ENCODE data around the gene SARDH. TPM values are rescaled to one million over a fixed set of nuclear protein-coding genes. Genes with fewer than 3 reads are reported as not detected.

Gene SARDH
- total RNA-seq, 1 experiment from 2014 or later: 5.6 TPM

DNA sequence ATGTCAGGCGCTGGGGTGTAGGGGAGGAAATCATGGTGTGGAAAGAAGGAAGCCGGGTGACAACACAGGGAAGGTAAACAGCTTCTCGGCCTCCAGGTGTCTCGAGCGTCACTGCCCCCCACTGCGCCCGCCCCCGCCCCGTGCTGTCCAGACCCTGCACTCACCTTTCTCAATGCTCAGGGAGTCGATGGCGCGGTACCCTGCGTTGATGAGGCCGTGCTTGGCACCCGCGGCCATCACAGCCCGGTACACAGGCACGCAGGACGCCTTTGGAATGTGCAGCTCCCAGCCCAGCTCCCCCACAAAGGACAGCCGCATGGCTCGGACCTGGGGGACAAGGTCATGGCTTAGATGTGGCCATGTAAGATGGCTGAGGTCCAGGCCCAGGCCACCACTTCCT is 66.8 kb downstream of the SARDH start:
- Histone ChIP-seq H3K9me2 (ENCODE audit: insufficient read depth) (no peaks in the 10 kb centered on the region), H3K36me3 (ENCODE audit: control insufficient read depth in 1 of 2, insufficient read depth in 2 of 2, low read length in 2 of 2) (no peaks in the 10 kb centered on the region), H3K4me3 (replicated peaks in 1 of 2; ENCODE audit: low read depth in 1 of 2, low read length in 2 of 2) (no peak overlapping the region), H3K9me3 (ENCODE audit: control insufficient read depth in 1 of 2, insufficient read depth in 1 of 2, low read depth in 1 of 2, low read length in 2 of 2) (no peaks in the 10 kb centered on the region), H3K79me2 (ENCODE audit: insufficient read depth, low read length) (no peaks in the 10 kb centered on the region), H3K27me3 (ENCODE audit: insufficient read depth, low read length) (no peaks in the 10 kb centered on the region), H3K9ac (ENCODE audit: low read length) (no peak overlapping the region), H3K27ac (ENCODE audit: low read depth, low read length) (no peak overlapping the region), H2AFZ (ENCODE audit: low read depth, low read length, poor library complexity, severe bottlenecking) (no peak overlapping the region), H4K20me1 (ENCODE audit: insufficient read depth) (no peaks in the 10 kb centered on the region), H3K4me1 (ENCODE audit: control insufficient read depth in 1 of 2, insufficient read depth in 2 of 2, low read length in 2 of 2) (no peaks in the 10 kb centered on the region), H3K4me2 (ENCODE audit: low read length) (no peak overlapping the region)
- ATAC-seq: no peak
- DNase-seq (ENCODE audit: low read depth, low spot score): no peak
- BruUV-seq (replicated peaks): no TSS peak
- TF ChIP-seq TCF7L2 (IDR thresholded peaks at IDR 0.05; ENCODE audit: borderline replicate concordance, extremely low read depth, insufficient read depth, insufficient read length) (no peak), POLR2AphosphoS5 (IDR thresholded peaks at IDR 0.05; ENCODE audit: low read depth, low read length) (no peak), EGR1 (IDR thresholded peaks at IDR 0.05; ENCODE audit: low read depth) (no peak), YY1 (IDR thresholded peaks at IDR 0.05; ENCODE audit: extremely low read depth, insufficient replicate concordance, low read depth, low read length) (no peak), EZH2 (IDR thresholded peaks at IDR 0.05) (no peak), ZFX (IDR thresholded peaks at IDR 0.05) (no peak), RAD21 (IDR thresholded peaks at IDR 0.05; ENCODE audit: low read depth) (no peak), CBX3 (IDR thresholded peaks at IDR 0.05; ENCODE audit: low read depth) (no peak), POLR2A (IDR thresholded peaks at IDR 0.05; ENCODE audit: borderline replicate concordance, extremely low read depth, insufficient read depth, insufficient read length) (no peak), SRF (IDR thresholded peaks at IDR 0.05; ENCODE audit: low read depth) (no peak)
- TF ChIP-seq, protein P1, sequence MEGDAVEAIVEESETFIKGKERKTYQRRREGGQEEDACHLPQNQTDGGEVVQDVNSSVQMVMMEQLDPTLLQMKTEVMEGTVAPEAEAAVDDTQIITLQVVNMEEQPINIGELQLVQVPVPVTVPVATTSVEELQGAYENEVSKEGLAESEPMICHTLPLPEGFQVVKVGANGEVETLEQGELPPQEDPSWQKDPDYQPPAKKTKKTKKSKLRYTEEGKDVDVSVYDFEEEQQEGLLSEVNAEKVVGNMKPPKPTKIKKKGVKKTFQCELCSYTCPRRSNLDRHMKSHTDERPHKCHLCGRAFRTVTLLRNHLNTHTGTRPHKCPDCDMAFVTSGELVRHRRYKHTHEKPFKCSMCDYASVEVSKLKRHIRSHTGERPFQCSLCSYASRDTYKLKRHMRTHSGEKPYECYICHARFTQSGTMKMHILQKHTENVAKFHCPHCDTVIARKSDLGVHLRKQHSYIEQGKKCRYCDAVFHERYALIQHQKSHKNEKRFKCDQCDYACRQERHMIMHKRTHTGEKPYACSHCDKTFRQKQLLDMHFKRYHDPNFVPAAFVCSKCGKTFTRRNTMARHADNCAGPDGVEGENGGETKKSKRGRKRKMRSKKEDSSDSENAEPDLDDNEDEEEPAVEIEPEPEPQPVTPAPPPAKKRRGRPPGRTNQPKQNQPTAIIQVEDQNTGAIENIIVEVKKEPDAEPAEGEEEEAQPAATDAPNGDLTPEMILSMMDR (IDR thresholded peaks at IDR 0.05 in 2 of 3, conservative IDR thresholded peaks at IDR 0.05 in 1 of 3; ENCODE audit: borderline replicate concordance in 1 of 3, insufficient read depth in 1 of 3, low read depth in 2 of 3, low read length in 2 of 3): no peak
- TF ChIP-seq, protein P2, sequence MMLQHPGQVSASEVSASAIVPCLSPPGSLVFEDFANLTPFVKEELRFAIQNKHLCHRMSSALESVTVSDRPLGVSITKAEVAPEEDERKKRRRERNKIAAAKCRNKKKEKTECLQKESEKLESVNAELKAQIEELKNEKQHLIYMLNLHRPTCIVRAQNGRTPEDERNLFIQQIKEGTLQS (IDR thresholded peaks at IDR 0.05): no peak
- TF ChIP-seq, protein P3, sequence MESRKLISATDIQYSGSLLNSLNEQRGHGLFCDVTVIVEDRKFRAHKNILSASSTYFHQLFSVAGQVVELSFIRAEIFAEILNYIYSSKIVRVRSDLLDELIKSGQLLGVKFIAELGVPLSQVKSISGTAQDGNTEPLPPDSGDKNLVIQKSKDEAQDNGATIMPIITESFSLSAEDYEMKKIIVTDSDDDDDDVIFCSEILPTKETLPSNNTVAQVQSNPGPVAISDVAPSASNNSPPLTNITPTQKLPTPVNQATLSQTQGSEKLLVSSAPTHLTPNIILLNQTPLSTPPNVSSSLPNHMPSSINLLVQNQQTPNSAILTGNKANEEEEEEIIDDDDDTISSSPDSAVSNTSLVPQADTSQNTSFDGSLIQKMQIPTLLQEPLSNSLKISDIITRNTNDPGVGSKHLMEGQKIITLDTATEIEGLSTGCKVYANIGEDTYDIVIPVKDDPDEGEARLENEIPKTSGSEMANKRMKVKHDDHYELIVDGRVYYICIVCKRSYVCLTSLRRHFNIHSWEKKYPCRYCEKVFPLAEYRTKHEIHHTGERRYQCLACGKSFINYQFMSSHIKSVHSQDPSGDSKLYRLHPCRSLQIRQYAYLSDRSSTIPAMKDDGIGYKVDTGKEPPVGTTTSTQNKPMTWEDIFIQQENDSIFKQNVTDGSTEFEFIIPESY (IDR thresholded peaks at IDR 0.05; ENCODE audit: extremely low read depth, insufficient replicate concordance, low read length): no peak
- ChIA-PET RAD21 (ENCODE audit: low non-redundant PET in 1 of 2, low total read pairs in 2 of 2, uncharacterized antibody in 2 of 2, unreplicated experiment in 2 of 2) (no interaction called here), CTCF (no interaction called here), POLR2A (no interaction called here)
- intact Hi-C loops (cut with micrococcal nuclease): no loop called here

All from HCT116 (cell line).